Measurements from ENCODE around the gene SCAF8. TPM values are rescaled to one million over a fixed set of nuclear protein-coding genes. Genes with fewer than 3 reads are reported as not detected.

SCAF8 gene
- total RNA-seq, 1 donor from 2014 or later = 39.4 TPM

GRCh38 chr6:154872542-154873114 lies 139.4 kb downstream of the SCAF8 start:
- ATAC-seq (no peak), DNase-seq (no peak)
- H3K4me3 ChIP-seq = no peak overlapping the region
- no peak overlapping the region for H3K27ac ChIP-seq
- no peaks in the 10 kb centered on the region for H3K36me3 ChIP-seq
- intact Hi-C loops (cut with DNase I) = no loop called here
- no peaks in the 10 kb centered on the region for H3K9me3 ChIP-seq
- TF ChIP-seq, protein P1, sequence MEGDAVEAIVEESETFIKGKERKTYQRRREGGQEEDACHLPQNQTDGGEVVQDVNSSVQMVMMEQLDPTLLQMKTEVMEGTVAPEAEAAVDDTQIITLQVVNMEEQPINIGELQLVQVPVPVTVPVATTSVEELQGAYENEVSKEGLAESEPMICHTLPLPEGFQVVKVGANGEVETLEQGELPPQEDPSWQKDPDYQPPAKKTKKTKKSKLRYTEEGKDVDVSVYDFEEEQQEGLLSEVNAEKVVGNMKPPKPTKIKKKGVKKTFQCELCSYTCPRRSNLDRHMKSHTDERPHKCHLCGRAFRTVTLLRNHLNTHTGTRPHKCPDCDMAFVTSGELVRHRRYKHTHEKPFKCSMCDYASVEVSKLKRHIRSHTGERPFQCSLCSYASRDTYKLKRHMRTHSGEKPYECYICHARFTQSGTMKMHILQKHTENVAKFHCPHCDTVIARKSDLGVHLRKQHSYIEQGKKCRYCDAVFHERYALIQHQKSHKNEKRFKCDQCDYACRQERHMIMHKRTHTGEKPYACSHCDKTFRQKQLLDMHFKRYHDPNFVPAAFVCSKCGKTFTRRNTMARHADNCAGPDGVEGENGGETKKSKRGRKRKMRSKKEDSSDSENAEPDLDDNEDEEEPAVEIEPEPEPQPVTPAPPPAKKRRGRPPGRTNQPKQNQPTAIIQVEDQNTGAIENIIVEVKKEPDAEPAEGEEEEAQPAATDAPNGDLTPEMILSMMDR (IDR thresholded peaks at IDR 0.05) = no peak
- H3K27me3 ChIP-seq (ENCODE audit: low read depth) = no peaks in the 10 kb centered on the region
- no peaks in the 10 kb centered on the region for H3K4me1 ChIP-seq

GRCh38 chr6:154873546-154873945 lies 140.3 kb downstream of the SCAF8 start:
- Histone ChIP-seq H3K27ac (no peak overlapping the region), H3K4me1 (no peaks in the 10 kb centered on the region), H3K9me3 (no peaks in the 10 kb centered on the region), H3K36me3 (no peaks in the 10 kb centered on the region), H3K4me3 (no peak overlapping the region), H3K27me3 (ENCODE audit: low read depth) (no peaks in the 10 kb centered on the region)
- DNase-seq = no peak
- TF ChIP-seq, protein P1 (IDR thresholded peaks at IDR 0.05) = no peak
- intact Hi-C loops (cut with DNase I) = no loop called here
- ATAC-seq = no peak

GRCh38 chr6:154874773-154875592 lies 141.8 kb downstream of the SCAF8 start:
- no peaks in the 10 kb centered on the region for H3K27me3 ChIP-seq (ENCODE audit: low read depth)
- H3K36me3 ChIP-seq = no peaks in the 10 kb centered on the region
- H3K4me3 ChIP-seq = no peak overlapping the region
- DNase-seq = no peak
- intact Hi-C loops (cut with DNase I) = no loop called here
- no peak overlapping the region for H3K27ac ChIP-seq
- TF ChIP-seq, protein P1 (IDR thresholded peaks at IDR 0.05) = no peak
- H3K4me1 ChIP-seq = no peaks in the 10 kb centered on the region
- no peak for ATAC-seq
- no peaks in the 10 kb centered on the region for H3K9me3 ChIP-seq

DNA sequence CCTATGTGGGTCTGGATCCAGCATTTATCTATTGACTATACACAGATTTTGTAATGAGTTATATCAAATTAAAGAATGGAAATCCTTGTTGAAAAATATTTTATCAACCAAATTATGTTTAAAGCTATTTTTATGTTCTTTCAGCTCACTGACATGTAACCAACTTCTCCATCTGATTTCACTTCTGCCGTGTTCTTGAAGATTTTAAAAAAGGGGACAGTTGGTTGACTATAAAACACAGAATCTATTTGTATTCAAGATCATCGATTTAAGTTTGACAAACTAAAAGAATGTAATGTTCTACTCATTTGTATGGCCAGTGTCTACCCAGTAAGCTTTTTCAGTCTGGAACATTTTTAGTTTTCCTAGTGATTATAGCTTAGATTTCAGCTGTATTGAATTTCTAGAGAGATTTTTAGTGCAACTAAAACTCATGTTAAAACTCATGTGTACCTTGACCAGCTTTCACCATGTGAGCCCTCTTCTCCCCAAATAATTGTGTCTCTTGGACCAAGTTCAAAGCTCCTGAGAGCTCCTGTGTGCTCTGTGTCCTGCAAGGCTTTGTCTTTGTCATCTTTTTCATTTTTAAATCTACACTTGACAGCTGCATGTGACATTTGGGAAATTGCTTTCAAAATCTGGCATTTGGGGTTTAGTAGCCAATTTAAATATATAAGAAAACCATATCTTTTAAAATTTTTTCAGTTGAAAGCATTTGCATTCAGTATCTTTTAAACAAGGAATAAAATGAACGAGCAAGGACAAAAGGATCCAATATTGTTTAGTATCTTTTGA lies 143.5 kb downstream of the SCAF8 start:
- Histone ChIP-seq H3K27me3 (ENCODE audit: low read depth) (no peaks in the 10 kb centered on the region), H3K9me3 (no peaks in the 10 kb centered on the region), H3K4me1 (no peaks in the 10 kb centered on the region), H3K27ac (no peak overlapping the region), H3K36me3 (no peaks in the 10 kb centered on the region), H3K4me3 (no peak overlapping the region)
- intact Hi-C loops (cut with DNase I) = no loop called here
- no peak for ATAC-seq
- TF ChIP-seq, protein P1 (IDR thresholded peaks at IDR 0.05) = no peak
- DNase-seq = no peak

- Histone ChIP-seq H3K9me3 (no peaks in the 10 kb centered on the region), H3K27me3 (ENCODE audit: low read depth) (no peaks in the 10 kb centered on the region), H3K4me3 (no peak overlapping the region), H3K36me3 (no peaks in the 10 kb centered on the region), H3K27ac (no peak overlapping the region), H3K4me1 (no peaks in the 10 kb centered on the region)
- TF ChIP-seq, protein P1 (IDR thresholded peaks at IDR 0.05) = no peak
- intact Hi-C loops (cut with DNase I) = no loop called here
- ATAC-seq = no peak
- no peak for DNase-seq
Observed at GRCh38 chr6:154878871-154879491, 145.8 kb downstream of the SCAF8 start.

All from lower lobe of right lung (tissue), 2 donors.